GM18502 (cell line): ENCODE results near the gene WNT8A.

ENCODE experiments used
- ATAC-seq: cut with Tn5 transposase; IDR thresholded peaks from one replicate; pipeline ENCODE4 v1.9.1; 2021; ENCODE audit warnings: mild to moderate bottlenecking; ENCODE audit not compliant: unreplicated experiment, poor library complexity

WNT8A gene

DNA sequence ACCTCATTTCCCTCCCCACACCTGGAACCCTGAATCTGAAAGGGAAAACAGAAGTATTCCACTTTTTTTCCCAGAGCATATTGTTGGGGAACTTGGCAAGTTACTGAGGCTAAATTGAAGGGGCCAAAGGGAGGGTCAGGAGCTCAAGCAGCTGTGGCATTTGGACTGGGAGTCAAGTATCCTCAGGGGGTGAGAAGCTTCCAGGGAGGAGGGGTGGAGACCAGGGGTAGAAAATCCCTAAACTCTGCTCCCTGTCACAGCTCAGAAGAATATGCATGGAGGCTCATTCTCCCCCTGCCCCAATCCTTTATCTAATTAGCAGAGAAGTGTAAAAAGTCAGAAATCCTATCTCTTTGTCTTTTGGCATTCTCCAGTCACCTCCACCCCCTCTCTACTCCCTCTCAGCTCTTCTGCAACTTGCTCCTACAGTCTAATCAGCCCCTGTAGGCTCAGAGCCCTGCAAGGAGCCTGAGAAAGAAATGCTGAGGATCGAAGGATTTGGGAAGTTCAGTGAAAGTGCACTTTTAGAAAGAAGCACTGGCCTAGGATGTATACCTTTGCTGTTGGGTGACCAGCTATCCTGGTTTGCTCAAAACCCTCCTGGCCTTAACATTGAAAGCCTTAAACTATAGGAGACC lies 5.7 kb upstream of the WNT8A start:
- no peak for ATAC-seq

DNA sequence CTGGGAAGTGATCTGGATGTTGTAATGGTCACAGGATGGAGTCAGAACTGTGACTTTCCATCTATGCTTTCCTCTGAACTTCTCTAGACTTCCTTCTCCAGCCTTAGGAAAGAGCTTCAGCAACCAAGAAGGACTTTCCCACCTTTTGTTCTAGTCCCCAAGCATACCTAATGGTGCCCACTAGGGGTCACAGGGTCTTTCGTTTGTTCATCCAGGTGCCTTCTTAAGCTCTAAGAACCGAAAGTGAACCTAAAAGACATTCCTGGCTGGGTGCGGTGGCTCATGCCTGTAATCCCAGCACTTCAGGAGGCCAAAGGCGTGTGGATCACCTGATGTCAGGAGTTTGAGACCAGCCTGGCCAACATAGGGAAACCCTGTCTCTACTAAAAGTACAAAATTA lies 1.8 kb upstream of the WNT8A start:
- no peak for ATAC-seq

DNA sequence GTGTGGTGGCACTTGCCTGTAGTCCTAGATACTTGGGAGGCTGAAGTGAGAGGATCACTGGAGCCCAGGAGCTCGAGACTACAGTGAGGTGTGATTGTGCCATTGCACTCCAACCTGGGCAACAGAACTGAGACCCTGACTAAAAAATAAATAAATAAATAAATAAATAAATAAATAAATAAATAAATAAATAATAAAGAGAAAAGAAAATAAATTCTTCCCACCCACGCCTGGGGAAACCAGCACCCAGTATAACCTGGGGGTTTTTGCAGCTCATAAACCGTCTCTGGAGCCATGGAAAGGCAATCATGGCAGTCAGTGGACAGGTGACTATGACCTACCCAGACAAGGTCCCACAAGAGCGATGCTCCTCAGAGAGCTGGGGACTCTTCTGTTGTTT lies 7.9 kb downstream of the WNT8A start:
- no peak for ATAC-seq

DNA sequence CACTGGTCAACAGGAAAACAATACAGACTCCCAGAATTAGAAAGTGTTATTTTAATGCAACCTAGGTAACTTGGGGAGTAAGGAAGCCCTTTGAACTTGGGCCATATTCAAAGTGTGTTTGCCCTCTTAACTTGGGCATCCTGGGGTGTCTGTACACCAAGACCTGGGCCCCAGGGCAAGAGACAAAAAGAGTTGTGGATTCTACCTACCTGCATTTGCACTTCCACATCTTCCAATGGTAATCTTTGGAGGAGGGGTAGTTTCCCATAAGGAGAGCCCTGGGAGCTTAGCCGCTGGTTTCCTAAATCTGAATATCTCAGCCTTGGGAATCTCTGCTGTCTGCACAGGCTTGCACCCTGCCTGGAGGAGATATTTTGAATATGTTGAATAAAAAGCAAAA lies 8.5 kb downstream of the WNT8A start:
- no peak for ATAC-seq

DNA sequence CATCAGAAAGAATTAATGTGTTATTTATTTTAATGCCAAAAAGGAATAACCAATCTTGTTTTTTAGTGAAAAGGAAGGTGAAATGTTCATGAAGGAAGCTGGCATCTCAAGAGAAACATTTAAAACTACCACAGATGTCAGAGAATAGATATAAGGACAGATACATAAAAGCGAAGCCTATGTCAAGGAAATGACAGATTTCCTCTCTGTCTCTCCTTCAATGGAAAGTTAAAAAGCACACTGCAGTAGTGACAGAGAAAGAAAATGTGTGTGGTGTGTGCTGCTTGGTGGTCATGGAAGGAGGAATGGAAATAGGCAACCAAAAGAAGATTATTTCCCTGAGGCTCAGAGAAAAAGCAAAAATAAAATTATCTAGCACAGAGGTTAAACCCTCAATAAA lies 9.2 kb downstream of the WNT8A start:
- ATAC-seq: no peak

DNA sequence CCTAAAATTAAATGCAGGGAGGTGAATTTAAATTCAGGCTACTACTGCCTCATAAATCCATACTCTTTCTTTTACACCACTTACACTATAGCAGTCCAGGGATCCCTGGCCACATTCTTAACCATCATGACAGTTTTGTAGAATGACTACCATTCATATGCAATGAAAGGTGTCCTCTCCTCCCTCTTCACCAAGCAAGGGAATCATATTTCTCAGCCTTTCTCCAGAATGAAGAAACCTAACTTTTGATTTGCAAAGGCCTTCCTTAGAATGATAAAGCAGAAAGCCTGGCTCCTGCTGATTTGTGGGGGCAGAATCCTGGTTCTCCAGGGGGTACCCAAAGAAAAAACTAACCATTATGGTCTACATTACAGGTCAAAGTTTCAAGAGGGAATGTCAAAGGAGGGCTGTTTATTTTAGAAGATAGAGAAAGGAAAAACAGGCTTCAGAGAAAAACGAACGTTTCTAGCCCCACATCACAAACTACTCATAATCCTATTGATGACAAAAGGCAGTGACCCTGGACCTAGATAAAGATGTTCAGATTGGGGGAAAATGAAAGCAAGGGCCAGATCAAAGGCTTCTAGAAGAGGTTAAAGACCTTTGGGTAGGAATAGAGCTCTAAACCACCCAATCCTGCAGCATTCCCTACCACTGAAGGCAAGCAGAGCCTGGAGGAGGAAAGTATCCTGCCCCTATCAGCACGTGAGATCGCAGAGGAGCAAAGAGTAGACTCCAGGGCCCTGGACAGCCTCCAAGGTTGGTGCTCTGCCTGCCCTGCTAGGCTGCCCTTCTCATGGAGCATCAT lies 11.5 kb downstream of the WNT8A start:
- ATAC-seq: no peak

DNA sequence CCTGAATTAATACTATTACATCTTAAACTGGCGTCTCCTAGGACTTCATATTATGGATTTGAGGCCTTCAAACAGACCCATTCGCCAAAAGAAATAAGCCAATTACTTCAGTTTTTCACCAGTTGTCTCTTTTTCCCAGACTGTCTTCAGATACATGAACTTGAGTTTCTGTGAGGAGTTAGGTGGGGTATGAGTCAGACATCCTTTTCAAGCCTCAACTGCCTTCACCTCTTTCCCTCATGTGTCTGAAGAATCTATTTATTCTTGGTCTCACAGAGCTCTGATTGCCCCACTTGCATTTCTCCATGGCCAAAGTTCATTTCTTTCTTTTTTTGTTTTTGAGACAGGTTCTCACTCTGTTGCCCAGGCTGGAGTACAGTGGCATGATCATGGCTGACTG lies 12.5 kb downstream of the WNT8A start:
- no peak for ATAC-seq

DNA sequence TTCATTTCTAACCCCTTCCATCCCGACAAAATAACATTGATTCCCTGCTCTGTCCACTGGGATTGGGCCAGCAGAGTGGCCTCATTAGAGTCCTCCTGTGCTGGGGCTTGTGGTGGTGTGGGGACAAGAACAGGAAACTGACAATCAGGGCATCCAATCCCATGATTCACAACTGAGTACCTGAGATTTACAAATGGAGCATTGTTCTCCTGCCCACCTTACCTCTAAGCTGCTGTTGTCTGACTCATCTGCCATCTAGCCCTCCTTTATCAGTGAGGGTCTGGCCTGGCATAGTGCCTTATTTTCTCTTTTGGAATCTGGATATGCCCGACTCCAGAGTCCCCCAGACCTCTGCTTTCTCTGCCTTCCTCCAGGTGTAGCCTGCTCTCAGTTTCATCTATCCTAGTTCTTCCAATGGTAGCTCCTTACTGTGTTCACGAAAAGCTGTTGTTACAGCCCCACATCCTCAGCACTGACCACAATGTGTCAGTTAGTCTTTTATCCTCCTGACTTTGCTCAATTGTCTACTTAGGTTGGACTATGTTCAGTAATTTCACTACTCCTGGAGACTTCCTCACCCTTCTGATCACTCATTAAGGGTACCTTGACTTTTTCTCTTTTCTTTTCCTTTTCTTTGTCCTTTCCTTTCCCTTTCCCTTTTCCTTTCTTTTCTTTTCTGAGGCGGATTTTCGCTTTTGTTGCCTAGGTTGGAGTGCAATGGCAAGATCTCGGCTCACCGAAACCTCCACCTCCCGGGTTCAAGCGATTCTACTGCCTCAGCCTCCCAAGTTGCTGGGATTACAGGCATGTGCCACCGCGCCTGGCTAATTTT lies 13.4 kb downstream of the WNT8A start:
- no peak for ATAC-seq

DNA sequence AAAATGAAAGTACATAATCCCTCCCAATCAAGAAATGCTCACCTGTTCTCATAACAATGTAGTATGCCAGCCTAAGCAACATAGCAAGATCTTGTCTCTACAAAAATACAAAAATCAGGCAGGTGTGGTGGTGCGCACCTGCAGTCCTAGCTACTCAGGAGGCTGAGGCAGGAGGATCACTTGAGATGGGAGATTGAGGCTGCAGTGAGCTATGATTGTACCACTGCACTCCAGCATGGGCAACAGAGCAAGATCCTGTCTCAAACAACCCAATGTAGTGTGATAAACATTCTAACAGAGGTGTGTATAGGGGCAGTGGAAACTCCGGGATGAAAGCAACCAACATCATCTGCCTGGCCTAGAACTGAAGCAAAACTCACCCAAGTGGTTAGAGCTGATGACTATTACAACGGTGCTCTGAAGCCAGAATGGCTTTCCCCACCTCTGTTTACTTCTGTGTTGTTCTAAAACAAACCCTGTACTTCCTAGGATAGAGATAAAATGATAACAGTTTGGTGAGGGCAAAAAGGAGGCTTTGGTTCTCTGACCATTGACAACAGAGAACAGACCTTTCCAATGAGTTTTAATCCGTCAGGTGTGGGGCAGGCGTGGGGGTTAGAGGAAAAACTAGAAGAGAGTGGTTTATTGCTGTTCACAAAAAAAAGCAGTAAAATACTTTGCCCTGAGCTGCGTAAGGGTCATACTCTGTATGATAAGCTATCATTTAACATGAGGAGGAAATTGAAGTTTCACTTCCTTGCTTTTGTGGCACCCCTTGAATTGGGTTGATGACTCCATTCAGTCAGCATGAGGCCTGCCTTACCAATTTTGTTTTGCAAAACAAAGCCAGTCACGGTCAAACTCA lies 18.9 kb downstream of the WNT8A start:
- no peak for ATAC-seq

DNA sequence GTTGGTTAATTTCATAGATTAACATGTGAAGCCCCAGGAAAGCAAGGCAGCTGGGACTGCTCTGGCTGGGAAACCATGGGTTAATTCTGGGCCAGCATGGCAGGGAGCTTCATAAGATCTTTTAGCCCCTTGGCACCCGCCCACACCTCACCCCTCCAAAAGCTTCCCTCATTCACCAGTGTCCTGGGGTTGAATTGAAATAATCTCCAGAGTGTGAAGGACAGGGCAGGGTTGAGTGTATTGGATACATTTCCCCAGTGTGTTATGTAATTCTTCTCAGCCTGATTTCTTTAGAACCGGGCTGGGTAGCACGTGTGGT lies 19.4 kb downstream of the WNT8A start:
- ATAC-seq: no peak

DNA sequence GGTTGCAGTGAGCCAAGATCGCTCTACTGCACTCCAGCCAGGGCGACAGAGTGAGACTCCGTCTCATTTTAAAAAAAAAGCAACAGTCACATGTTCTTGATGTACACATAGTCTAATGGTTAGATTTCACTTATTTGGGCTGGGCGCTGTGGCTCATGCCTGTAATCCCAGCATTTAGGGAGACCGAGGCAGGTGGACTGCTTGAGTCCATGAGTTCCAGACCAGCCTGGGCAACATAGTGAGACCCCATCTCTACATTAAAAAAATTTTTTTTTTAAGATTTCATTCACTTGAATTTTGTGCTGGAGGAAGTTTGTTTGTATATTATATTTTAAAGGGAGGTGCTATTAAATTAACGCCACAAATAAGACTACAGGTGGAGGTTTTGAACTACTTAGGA lies 21.9 kb downstream of the WNT8A start:
- ATAC-seq: no peak

DNA sequence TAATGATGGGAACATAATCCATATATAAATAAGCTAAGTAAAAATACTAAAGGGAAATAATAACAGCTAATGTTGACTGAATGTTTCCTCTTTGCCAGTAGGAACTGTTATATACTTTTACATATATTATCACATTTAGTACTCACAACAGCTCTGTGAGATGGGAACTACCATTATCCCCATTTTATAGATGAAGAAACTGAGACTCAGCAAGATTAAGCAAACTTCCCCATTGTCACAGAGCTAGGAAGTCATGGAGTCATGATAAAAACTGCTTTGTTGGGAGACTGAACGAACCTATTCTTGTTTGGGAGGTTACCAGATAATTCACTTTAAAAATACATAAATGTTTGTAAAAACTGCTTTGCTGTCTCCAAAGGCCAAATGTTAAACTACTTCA lies 23.4 kb downstream of the WNT8A start:
- no peak for ATAC-seq

DNA sequence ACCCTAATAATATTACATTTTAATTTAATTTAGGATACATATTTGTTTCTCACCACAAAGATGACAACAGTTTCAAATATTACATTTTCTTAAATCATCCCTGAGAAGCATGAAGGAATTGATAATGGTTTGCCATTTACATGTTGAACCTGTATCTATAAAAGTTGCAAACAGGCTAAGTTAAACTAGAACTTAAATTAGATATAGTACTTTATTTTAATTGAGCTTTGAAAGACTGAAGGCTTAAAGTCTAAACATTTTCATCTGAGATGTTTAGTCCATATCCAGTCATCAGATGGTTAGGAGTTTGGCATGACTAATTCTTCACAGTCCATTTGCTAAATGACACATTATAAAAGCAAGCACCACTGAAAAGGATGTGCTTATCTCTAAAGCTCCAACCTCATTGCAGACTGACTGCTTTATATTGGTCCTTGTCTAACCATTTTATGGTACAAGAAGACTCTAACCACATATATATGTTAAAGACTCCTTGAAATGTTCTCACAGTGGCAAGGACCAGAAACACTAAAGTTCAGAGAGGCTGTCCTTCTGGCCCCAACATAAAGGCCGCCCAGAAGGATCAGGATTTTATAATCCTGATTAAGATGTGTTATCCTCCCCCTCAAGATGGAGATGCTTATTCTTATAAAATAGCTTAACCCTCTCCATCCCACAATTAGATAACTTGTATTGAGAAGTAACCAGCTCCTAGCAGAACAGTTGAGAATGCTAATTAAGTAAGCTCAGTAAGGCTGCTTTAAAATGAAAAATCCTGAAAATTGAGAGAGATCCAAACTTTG lies 25.8 kb downstream of the WNT8A start:
- ATAC-seq: no peak

DNA sequence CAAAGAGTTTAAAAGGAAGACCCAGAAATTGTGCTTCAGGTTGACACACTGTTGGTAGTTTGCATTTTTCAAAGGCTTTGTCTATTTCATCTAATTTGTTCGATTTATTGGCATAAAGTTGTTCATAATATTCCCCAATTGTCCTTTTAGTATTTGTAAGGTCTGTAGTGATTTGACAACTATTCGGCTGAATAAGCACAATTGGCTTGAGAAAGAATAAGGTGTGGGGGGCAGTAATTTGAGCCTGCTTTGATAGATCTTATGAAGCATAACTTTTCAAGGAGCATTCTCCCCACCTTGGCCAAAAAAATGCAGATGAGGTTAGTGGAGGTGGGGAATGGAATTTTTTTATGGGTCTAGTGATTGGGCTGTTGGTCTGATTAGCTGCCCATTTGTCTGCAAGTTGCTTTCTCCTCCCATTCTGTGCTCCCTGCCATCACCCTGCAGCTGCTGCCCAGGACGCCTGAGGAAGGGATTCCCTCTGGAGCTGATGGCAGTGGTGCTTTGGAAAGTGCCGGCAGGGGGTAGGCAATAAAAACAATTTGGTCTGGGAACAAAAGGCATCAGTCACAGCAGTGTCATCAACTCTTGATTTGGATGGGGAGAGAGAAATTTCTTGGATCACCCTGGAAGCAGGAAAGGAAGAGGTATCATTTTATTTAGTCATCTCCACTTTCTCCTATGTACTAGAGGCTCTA lies 26.6 kb downstream of the WNT8A start:
- ATAC-seq: no peak

DNA sequence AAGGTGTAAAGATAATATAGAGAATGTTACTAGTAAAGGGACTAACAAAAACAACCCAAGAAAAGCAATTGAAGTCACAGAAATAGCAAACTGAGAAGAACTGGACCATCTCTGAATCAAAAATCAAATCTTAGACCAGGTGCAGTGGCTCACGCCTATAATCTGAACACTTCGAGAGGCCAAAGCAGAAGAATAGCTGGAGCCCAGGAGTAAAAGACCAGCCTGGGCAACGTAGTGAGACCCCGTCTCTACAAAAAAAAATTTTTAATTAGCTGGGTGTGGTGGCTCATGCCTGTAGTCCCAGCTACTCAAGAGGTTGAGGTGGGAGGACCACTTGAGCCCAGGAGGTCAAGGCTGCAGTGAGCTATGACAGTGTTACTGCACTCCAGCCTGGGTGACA lies 27.3 kb downstream of the WNT8A start:
- no peak for ATAC-seq

DNA sequence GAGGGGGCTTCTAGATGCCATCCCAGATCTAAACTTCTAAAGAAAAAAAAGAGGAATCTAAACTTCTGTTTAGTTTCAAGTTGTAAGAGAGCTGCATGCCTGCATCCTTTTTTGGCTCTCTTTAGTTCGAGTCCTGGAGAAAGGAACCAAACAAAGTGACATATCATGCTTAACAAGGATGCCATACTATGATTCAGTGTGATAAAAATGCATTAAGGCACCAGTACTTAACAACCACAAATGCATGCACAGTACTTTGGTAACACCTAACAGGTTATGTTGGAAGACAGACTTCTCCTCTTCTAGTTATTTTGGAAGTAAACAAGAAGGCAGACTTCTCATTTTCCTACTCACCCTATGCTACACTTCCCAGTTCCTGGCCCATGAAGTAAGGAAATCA lies 28.1 kb downstream of the WNT8A start:
- ATAC-seq: no peak

DNA sequence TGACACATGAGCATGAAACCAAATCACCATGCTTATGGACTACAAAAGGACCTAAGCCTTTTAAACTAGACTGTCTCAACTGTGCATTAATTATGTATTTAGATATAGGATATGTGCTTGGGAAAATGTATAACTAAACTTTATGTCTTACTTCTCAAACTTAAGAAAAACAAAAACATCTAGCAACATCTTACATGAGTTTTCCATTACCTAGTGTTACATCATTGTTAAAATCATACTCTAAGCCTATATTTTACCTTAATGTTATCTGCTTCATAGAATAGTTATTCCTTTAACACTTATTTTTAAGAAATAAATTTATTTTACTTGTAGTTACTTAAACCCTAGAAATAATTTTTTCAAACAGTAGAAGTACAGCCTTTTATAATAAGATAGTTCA lies 31.4 kb downstream of the WNT8A start:
- ATAC-seq: no peak

DNA sequence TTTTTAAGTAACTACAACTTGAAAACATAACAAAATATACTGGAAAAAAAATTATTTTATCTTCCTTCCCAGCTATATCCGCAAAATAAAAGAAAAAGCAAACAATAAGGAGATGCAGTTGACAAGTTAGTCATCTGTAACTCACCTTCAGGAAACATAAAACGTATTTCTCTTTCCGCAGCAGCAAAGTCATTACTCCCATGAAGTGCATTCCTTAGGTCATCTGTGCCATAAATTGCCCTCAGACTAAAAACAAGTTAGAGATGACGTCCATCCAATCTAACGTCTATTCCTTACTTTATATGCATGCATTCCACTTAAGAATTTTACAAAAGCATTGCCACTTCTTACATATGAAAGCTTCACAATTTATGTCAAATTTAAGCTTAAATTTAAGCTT lies 44.5 kb downstream of the WNT8A start:
- ATAC-seq: no peak

DNA sequence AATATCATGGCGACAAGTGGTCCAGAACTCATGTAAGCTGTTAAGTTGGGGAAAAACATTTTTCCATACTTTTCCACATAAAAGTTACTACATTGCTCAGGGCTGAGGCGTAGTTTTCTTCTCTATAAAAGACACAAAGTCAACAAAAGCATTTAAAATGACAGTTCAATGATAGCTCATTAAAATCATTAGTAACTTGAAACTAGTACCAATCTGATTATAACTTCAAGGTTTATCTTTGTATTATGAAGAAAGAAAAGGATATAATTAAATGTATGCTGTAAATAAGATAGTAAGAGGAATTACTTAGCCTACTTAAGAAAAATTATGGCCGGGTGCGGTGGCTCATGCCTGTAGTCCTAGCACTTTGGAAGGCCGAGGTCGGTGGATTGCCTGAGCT lies 45.5 kb downstream of the WNT8A start:
- no peak for ATAC-seq
